Adrenal gland (tissue), 12 donors: ENCODE measurements around the gene CDK17. TPM values are rescaled to one million over a fixed set of nuclear protein-coding genes. Genes with fewer than 3 reads are reported as not detected.
"Not testable (repeated sequence)": the region's sequence is repeated elsewhere in the genome, so short reads cannot be mapped to it uniquely, and the experiment has no call there.

Experiments
- DNase-seq, 7 donors: peaks; one replicate each; pipeline ENCODE4 v3.0.0-alpha.2; 2019 to 2020
- H3K27ac ChIP-seq, 5 donors: fragments of 200-600 bp; sonication (generic) in 4 of 5; 1 replicate in 3 of 5; 2 replicates in 2 of 5; pipeline versions ENCODE4 v1.5.1 to v1.8.0; 2016 to 2020; ENCODE audit warnings: mild to moderate bottlenecking in 1 of 5
- H3K27me3 ChIP-seq: fragments of 200-600 bp; 2 replicates; pipeline ENCODE4 v1.8.0; 2021
- H3K36me3 ChIP-seq, 2 donors: fragments of 200-600 bp; replicated peaks in 1 of 2; 1 replicate in 1 of 2; 2 replicates in 1 of 2; pipeline versions ENCODE4 v1.5.1 to v1.8.0; 2018 to 2022
- H3K4me1 ChIP-seq, 2 donors: fragments of 200-600 bp; replicated peaks in 1 of 2; 1 replicate in 1 of 2; 2 replicates in 1 of 2; pipeline versions ENCODE4 v1.5.1 to v1.8.0; 2018 to 2021
- H3K4me3 ChIP-seq, 4 donors: fragments of 200-600 bp; sonication (generic) in 3 of 4; one replicate each; pipeline ENCODE4 v1.5.1; 2016 to 2018
- H3K9me3 ChIP-seq, 3 donors: fragments of 200-600 bp; sonication (generic) in 1 of 3; replicated peaks in 1 of 3; 1 replicate in 2 of 3; 2 replicates in 1 of 3; pipeline versions ENCODE4 v1.5.1 to v1.8.0; 2016 to 2021
- POLR2A ChIP-seq, 2 donors: fragments of 450-650 bp; IDR thresholded peaks; one replicate each; pipeline ENCODE4 v1.6.1; 2017; ENCODE audit warnings: antibody characterized with exemption in 2 of 2, mild to moderate bottlenecking in 2 of 2, moderate library complexity in 1 of 2
- WGBS, 4 donors: extraction: QIAGEN DNeasy Blood & Tissue Kit in 2 of 4; methylation state at CpG; one replicate each; pipeline versions ENCODE4 v1.1.5 to v1.1.7; 2013 to 2017; 5-methylcytosine and 5-hydroxymethylcytosine counted together
- intact Hi-C, 2 donors: fragments of 100-400 bp; cut with DNase I; formaldehyde crosslinking; loops; one replicate each; pipeline versions ENCODE4 v1.14.1 to v1.15.0; 2022 to 2023
- polyA plus RNA-seq, 3 donors: library from polyadenylated mRNA; stranded (reverse); fragments of 200-250 nt in 2 of 3; fragments of 350-450 nt in 1 of 3; fragmentation: Illumina TruSeq in 1 of 3; extraction: RNeasy Lipid Tissue Mini Kit (QIAGEN cat#74804) in 1 of 3; gene quantifications; one replicate each; pipeline ENCODE4 v1.2.3, GENCODE V29; 2013 to 2014
- total RNA-seq, 9 donors: library from RNA; depleted of rRNA in 4 of 9; stranded (reverse); fragments of >200 nt in 4 of 9; fragments of 120-200 nt in 1 of 9; fragmentation: NEBNext Ultra II Directional in 1 of 9; extraction: Animal tissue kit (Norgen Biotek cat#: 25700) in 1 of 9; gene quantifications; one replicate each; pipeline versions ENCODE4 v1.1.0 to v1.2.4, GENCODE V29; 2013 to 2023
- TF ChIP-seq, protein P1 (sequence below), 6 experiments: fragments of 450-650 bp in 4 of 6; fragments of 200-600 bp in 2 of 6; sonication (generic) in 1 of 6; IDR thresholded peaks; 1 replicate in 5 of 6; 2 replicates in 1 of 6; pipeline versions ENCODE4 v1.5.1 to v1.8.0; 2016 to 2021; ENCODE audit warnings: antibody characterized with exemption in 6 of 6, mild to moderate bottlenecking in 2 of 6, moderate library complexity in 1 of 6
- donor health status: healthy with polysubstance abuse.
- donor health status: Bipolar disorder and iron deficiency.
- donor health status: DM: yes; HTN: yes; CAD: no.
- donor health status: DM: no; HTN: no; CAD: no.
- donor health status: DM: no; HTN: no; CAD: no.
- donor health status: DM: yes; HTN: yes; CAD: no.

Gene CDK17
- total and polyA plus RNA-seq, 12 donors, result 8.0 to 52.6 (median 21.1) TPM

DNA sequence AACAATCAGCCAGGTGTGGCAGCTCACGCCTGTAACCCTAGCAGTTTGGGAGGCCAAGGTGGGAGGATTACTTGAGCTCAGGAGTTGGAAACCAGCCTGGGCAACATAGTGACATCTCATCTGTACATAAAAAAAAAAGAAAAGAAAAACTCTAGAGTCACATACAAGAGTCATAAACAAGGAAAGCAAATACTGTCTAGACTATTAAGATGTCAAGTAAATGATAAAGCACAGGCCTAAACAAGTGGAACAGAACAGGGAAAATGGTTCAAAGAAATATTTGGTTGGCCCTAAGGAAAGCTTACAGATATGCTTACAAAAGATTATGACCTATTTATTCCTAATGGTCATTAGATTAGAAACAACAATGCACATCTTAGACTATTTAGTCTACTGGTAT lies 12.3 kb downstream of the CDK17 start:
- WGBS, 4 donors, result 96 to 100% (median 97%) methylated on average over 1 of the region's 1 CpG
- Histone ChIP-seq H3K9me3 (no peaks in the 10 kb centered on the region), H3K27ac (no peak overlapping the region), H3K27me3 (no peaks in the 10 kb centered on the region), H3K36me3 (no peaks in the 10 kb centered on the region), H3K4me1 (peaks cover 0 to 17% of the 10 kb centered on the region in 2 donors), H3K4me3 (no peak overlapping the region)
- DNase-seq, result no peak
- intact Hi-C loops, result no loop called here
- TF ChIP-seq POLR2A (IDR thresholded peaks at IDR 0.05), result no peak
- TF ChIP-seq, protein P1, sequence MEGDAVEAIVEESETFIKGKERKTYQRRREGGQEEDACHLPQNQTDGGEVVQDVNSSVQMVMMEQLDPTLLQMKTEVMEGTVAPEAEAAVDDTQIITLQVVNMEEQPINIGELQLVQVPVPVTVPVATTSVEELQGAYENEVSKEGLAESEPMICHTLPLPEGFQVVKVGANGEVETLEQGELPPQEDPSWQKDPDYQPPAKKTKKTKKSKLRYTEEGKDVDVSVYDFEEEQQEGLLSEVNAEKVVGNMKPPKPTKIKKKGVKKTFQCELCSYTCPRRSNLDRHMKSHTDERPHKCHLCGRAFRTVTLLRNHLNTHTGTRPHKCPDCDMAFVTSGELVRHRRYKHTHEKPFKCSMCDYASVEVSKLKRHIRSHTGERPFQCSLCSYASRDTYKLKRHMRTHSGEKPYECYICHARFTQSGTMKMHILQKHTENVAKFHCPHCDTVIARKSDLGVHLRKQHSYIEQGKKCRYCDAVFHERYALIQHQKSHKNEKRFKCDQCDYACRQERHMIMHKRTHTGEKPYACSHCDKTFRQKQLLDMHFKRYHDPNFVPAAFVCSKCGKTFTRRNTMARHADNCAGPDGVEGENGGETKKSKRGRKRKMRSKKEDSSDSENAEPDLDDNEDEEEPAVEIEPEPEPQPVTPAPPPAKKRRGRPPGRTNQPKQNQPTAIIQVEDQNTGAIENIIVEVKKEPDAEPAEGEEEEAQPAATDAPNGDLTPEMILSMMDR (IDR thresholded peaks at IDR 0.05), result no peak

DNA sequence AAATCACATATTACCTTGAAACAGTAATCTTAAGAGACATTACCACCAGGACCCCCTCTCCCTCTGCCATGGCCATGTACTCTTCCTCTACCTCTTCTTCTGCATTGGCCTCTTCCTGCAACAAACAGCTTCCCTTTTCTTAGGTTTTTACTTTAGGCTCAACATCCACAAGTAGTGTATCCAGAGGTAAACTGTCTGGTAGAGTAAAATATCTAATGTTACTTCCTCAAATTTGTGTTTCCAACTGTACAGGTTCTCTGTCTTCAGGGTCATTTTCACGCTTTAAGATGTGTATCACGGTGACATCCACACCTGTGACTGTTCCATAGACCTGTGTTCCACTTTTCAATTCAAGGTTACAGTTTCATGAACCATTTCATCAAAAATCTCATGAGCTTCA lies 13.4 kb downstream of the CDK17 start:
- 72 to 88% (median 73%) methylated on average over 2 of the region's 2 CpGs for WGBS, 4 donors
- DNase-seq, result no peak
- no peak overlapping the region for H3K4me3 ChIP-seq
- no peak overlapping the region for H3K27ac ChIP-seq
- H3K27me3 ChIP-seq, result no peaks in the 10 kb centered on the region
- no peaks in the 10 kb centered on the region for H3K36me3 ChIP-seq
- H3K9me3 ChIP-seq, result no peaks in the 10 kb centered on the region
- TF ChIP-seq, protein P1 (IDR thresholded peaks at IDR 0.05), result no peak
- TF ChIP-seq POLR2A (IDR thresholded peaks at IDR 0.05), result no peak
- peaks cover 0 to 8% of the 10 kb centered on the region in 2 donors for H3K4me1 ChIP-seq
- intact Hi-C loops, result no loop called here

DNA sequence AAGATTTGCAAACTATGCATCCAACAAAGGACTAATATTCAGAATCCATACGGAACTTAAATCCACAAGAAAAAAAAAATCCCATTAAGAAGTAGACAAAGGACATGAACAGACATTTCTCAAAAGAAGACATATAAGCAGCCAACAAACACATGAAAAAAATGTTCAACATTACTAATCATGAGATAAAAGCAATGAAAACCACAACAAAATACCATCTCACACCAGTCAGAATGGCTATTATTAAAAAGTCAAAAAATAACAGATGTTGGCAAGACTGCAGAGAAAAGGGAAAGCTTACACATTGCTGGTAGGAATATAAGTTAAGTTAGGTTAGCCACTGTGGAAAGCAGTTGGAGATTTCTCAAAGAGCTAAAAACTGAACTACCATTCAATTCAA lies 16.2 kb downstream of the CDK17 start:
- peaks cover 0 to 14% of the 10 kb centered on the region in 2 donors for H3K4me1 ChIP-seq
- TF ChIP-seq POLR2A (IDR thresholded peaks at IDR 0.05), result no peak
- TF ChIP-seq, protein P1 (IDR thresholded peaks at IDR 0.05), result no peak
- H3K27ac ChIP-seq, result no peak overlapping the region
- no peak overlapping the region for H3K4me3 ChIP-seq
- H3K27me3 ChIP-seq, result no peaks in the 10 kb centered on the region
- WGBS, 4 donors, result 87 to 94% (median 89%) methylated on average over 1 of the region's 1 CpG
- no peak for DNase-seq
- no peaks in the 10 kb centered on the region for H3K36me3 ChIP-seq
- intact Hi-C loops, result no loop called here
- H3K9me3 ChIP-seq, result no peaks in the 10 kb centered on the region

DNA sequence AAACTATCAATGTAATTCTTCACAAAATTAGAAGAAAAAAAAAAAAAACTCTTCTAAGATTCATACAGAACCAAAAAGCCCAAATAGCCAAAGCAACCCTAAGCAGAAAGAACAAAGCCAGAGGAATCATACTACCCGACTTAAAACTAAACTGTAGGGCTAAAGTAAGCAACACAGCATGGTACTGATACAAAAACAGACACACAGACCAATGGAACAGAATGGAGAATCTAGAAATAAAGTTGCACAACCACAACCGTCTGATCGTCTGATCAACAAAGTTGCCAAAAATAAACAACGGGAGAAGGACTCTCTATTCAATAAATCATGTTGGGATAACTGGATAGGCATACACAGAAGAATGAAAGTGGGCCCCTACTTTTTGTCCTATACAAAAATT lies 16.9 kb downstream of the CDK17 start:
- no peak overlapping the region for H3K27ac ChIP-seq
- intact Hi-C loops, result no loop called here
- DNase-seq, result no peak
- TF ChIP-seq, protein P1 (IDR thresholded peaks at IDR 0.05), result no peak
- no peak for TF ChIP-seq POLR2A (IDR thresholded peaks at IDR 0.05)
- no peaks in the 10 kb centered on the region for H3K36me3 ChIP-seq
- peaks cover 0 to 14% of the 10 kb centered on the region in 2 donors for H3K4me1 ChIP-seq
- H3K4me3 ChIP-seq, result no peak overlapping the region
- H3K9me3 ChIP-seq, result no peaks in the 10 kb centered on the region
- no peaks in the 10 kb centered on the region for H3K27me3 ChIP-seq
- 51 to 61% (median 54%) methylated on average over 4 of the region's 4 CpGs for WGBS, 4 donors

DNA sequence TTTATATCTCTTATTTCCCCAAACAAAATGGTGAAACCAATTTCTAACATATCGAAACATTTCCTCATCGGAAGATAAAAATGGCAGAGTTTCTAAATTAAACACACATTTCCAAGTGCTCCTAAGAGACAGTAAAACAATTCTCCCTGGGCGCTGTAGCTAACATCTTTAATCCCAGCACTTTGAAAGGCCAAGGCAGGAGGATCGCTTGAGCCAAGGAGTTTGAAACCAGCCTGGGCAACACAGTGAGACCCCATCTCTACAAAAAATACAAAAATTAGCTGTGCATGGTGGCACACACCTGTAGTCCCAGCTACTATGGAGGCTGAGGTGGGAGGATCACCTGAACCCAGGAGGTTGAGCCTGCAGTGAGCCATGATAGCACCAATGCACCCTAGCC lies 20.5 kb downstream of the CDK17 start:
- H3K27me3 ChIP-seq, DNase-seq, H3K27ac ChIP-seq, H3K4me3 ChIP-seq, H3K36me3 ChIP-seq, intact Hi-C loops, H3K9me3 ChIP-seq: not testable (repeated sequence)
- peaks cover 0 to 39% of the 10 kb centered on the region in 2 donors for H3K4me1 ChIP-seq
- WGBS, 4 donors, result 97 to 99% (median 98%) methylated on average over 4 of the region's 4 CpGs
